Endothelial cell of umbilical vein (primary cell): Measurements from ENCODE around the gene SMCO4. TPM values are rescaled to one million over a fixed set of nuclear protein-coding genes. Genes with fewer than 3 reads are reported as not detected.

Source experiments
- BruUV-seq: library from RNA; stranded (reverse); fragments of 400-500 nt; replicated peaks from 2 replicates; lab custom pipeline; 2021; lab: Mats Ljungman, UMichigan
- CTCF ChIA-PET: fragments of 300-600, 350-600 bp; sonication (Branson Sonifier 250); formaldehyde crosslinking; loops from one replicate; lab custom pipeline; 2021; ENCODE audit warnings: antibody characterized with exemption, inconsistent platforms; lab: Charles Lee
- POLR2A ChIA-PET: fragments of 300-600, 350-600 bp; sonication (Branson Sonifier 250); formaldehyde crosslinking; loops from one replicate; lab custom pipeline; 2021; ENCODE audit warnings: antibody characterized with exemption, inconsistent platforms; lab: Charles Lee
- DNase-seq: peaks from one replicate; pipeline ENCODE4 v3.0.0-alpha.2; 2011; ENCODE audit warnings: low read depth, low spot score
- FAIRE-seq: peaks from 2 replicates; lab custom pipeline; 2011; peaks lifted over from hg19 to GRCh38; lab: Jason Lieb, UNC
- H2AFZ ChIP-seq: 2 replicates; pipeline ENCODE4 v1.6.0; 2012; ENCODE audit warnings: low read depth, low read length, control low read depth, inconsistent platforms
- H3K27ac ChIP-seq: 2 replicates; pipeline ENCODE4 v1.5.1; 2011; ENCODE audit warnings: low read depth, mild to moderate bottlenecking, control low read depth, low read length, moderate library complexity; ENCODE audit not compliant: insufficient read depth
- H3K27me3 ChIP-seq, 2 experiments: 2 replicates each; pipeline versions ENCODE4 v1.6.0 to v1.6.1; 2011; ENCODE audit warnings: low read length in 2 of 2, mixed read lengths in 1 of 2; ENCODE audit not compliant: control insufficient read depth in 2 of 2, insufficient read depth in 2 of 2
- H3K36me3 ChIP-seq, 2 experiments: 2 replicates in 1 of 2; 3 replicates in 1 of 2; pipeline ENCODE4 v1.5.1; 2011; ENCODE audit warnings: low read length in 2 of 2, mild to moderate bottlenecking in 1 of 2, moderate library complexity in 1 of 2; ENCODE audit not compliant: control insufficient read depth in 2 of 2, insufficient read depth in 2 of 2; ENCODE audit errors: extremely low read depth in 1 of 2
- H3K4me1 ChIP-seq: 3 replicates; pipeline ENCODE4 v1.5.1; 2011; ENCODE audit warnings: mild to moderate bottlenecking, low read length; ENCODE audit not compliant: control insufficient read depth, insufficient read depth; ENCODE audit errors: extremely low read depth
- H3K4me2 ChIP-seq: 2 replicates; pipeline ENCODE4 v1.6.1; 2011; ENCODE audit warnings: low read length, control low read depth, mixed read lengths; ENCODE audit not compliant: insufficient read depth
- H3K4me3 ChIP-seq, 3 experiments: fragments of 200-600 bp in 1 of 3; sonication (generic), shearing (Covaris generic) in 1 of 3; replicated peaks in 1 of 3; 2 replicates each; pipeline ENCODE4 v1.5.1; 2011 to 2016; ENCODE audit warnings: control low read depth in 3 of 3, low read length in 3 of 3, mild to moderate bottlenecking in 2 of 3, inconsistent platforms in 1 of 3, low read depth in 1 of 3, moderate library complexity in 1 of 3; ENCODE audit not compliant: insufficient read depth in 1 of 3
- H3K79me2 ChIP-seq: 2 replicates; pipeline ENCODE4 v1.6.0; 2012; ENCODE audit warnings: low read length, inconsistent platforms; ENCODE audit not compliant: control insufficient read depth, insufficient read depth
- H3K9ac ChIP-seq: replicated peaks from 2 replicates; pipeline ENCODE3; 2011; ENCODE audit warnings: low read length, control low read depth; ENCODE audit not compliant: insufficient read depth; ENCODE audit errors: extremely low read depth
- H3K9me1 ChIP-seq: replicated peaks from 3 replicates; pipeline ENCODE4 v1.6.0; 2011; ENCODE audit warnings: mild to moderate bottlenecking, low read length; ENCODE audit not compliant: control insufficient read depth, insufficient read depth; ENCODE audit errors: extremely low read depth
- H3K9me3 ChIP-seq: replicated peaks from 2 replicates; pipeline ENCODE4 v1.5.1; 2012; ENCODE audit warnings: low read length, inconsistent platforms; ENCODE audit not compliant: control insufficient read depth, insufficient read depth
- H4K20me1 ChIP-seq: replicated peaks from 2 replicates; pipeline ENCODE3; 2011; ENCODE audit warnings: mild to moderate bottlenecking, low read length; ENCODE audit not compliant: control insufficient read depth, insufficient read depth; ENCODE audit errors: extremely low read depth
- EZH2 ChIP-seq: IDR thresholded peaks from 2 replicates; pipeline ENCODE4 v1.6.1; 2012; ENCODE audit warnings: borderline replicate concordance, low read depth, mild to moderate bottlenecking, moderate library complexity, low read length, inconsistent platforms; ENCODE audit not compliant: severe bottlenecking
- FOS ChIP-seq: IDR thresholded peaks from 2 replicates; pipeline ENCODE4 v1.6.1; 2011; ENCODE audit warnings: mild to moderate bottlenecking, low read length, moderate library complexity, borderline replicate concordance; ENCODE audit not compliant: insufficient read depth
- GATA2 ChIP-seq: IDR thresholded peaks from 2 replicates; pipeline ENCODE4 v1.7.0; 2011; ENCODE audit warnings: low read depth, mild to moderate bottlenecking, moderate library complexity, mixed read lengths, low read length; ENCODE audit not compliant: insufficient read length, insufficient read depth
- JUN ChIP-seq: IDR thresholded peaks from 2 replicates; pipeline ENCODE4 v1.6.1; 2011; ENCODE audit warnings: borderline replicate concordance, low read depth; ENCODE audit not compliant: insufficient read length, insufficient read depth
- MYC ChIP-seq: IDR thresholded peaks from one replicate; pipeline ENCODE4 v1.6.1; 2011; ENCODE audit warnings: mild to moderate bottlenecking, low read depth, low read length
- POLR2A ChIP-seq: IDR thresholded peaks from 2 replicates; pipeline ENCODE4 v1.6.1; 2012; ENCODE audit warnings: low read depth, mild to moderate bottlenecking, control low read depth, low read length
- POLR2AphosphoS5 ChIP-seq: IDR thresholded peaks from 2 replicates; pipeline ENCODE4 v1.6.1; 2012; ENCODE audit warnings: low read depth, mild to moderate bottlenecking, control low read depth, low read length, moderate library complexity; ENCODE audit not compliant: insufficient read depth
- dilution Hi-C: fragments of 300-500 bp; cut with MboI; formaldehyde crosslinking; loops from one replicate; pipeline ENCODE4 v1.15.0; 2019; ENCODE audit warnings: low sequenced_read_pairs; ENCODE audit not compliant: extremely low pct_ligation_motif_present
- intact Hi-C: fragments of 100-400 bp; cut with micrococcal nuclease; formaldehyde crosslinking; loops from one replicate; pipeline ENCODE4 v1.10.0; 2022
- polyA plus RNA-seq, 4 experiments: library from polyadenylated mRNA; depleted of rRNA in 3 of 4; stranded (reverse) in 3 of 4; unstranded in 1 of 4; fragments of >200 nt; gene quantifications; 2 replicates each; pipeline versions ENCODE4 v1.2.1 to v1.2.3, GENCODE V29; 2011 to 2012; ENCODE audit warnings: missing spikeins in 1 of 4
- total RNA-seq: library from RNA; stranded (reverse); gene quantifications from 2 replicates; pipeline ENCODE4 v1.2.3, GENCODE V29; 2021
- TF ChIP-seq, protein P1 (sequence below): IDR thresholded peaks from 2 replicates; pipeline ENCODE4 v1.6.1; 2011; ENCODE audit not compliant: insufficient read depth, insufficient read length
- TF ChIP-seq, protein P2 (sequence below), 2 donors: IDR thresholded peaks; 1 replicate in 1 of 2; 2 replicates in 1 of 2; pipeline ENCODE4 v1.5.1; 2011; ENCODE audit warnings: low read length in 2 of 2, mild to moderate bottlenecking in 2 of 2, moderate library complexity in 2 of 2, control low read depth in 1 of 2, inconsistent platforms in 1 of 2, low read depth in 1 of 2; ENCODE audit not compliant: insufficient read depth in 1 of 2; ENCODE audit errors: extremely low read depth in 1 of 2

The SMCO4 gene
- total and polyA plus RNA-seq, 2 donors (not counting 3 experiments of a cell fraction or from before 2014, with no cell fraction given), result 14.0 to 21.3 TPM

DNA sequence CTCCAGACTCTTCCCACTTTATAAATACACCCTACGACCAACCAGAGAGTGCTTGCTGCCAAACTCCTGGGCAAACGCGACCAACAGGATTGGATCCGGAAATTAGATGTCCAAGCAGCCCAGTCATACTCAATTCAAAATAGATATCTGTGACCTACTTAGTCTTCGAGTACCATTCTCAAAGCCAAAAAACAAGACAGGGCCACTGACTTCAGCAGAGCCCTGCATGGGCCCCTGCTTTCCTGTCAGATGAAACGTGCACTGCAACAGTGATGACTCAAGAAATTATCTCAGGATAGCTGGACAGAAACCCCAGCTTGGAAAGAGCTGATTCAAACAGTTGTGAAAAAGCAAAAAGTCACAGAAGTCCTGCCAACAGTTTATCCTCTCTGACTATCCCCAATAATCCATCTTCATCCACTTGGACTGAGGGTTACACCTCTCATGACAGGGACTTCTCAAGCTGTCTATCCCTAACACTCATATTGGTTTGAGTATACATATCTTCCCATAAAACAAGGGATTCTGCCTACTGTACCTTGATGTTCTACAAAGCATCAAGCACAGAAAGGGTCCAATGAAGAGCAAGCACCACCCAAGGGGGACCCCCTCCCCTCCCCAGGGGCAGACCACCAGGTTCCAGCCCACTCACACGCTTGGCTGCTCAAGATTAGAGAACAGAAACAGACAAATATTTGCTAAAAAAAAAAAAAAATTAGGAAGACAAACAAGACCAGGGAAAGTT lies 17.4 kb downstream of the SMCO4 start:
- no peak for DNase-seq
- intact Hi-C loops (no loop called here), dilution Hi-C loops (no loop called here)
- Histone ChIP-seq H3K4me1 (peaks cover 10% of the 10 kb centered on the region), H3K36me3 (no peaks in the 10 kb centered on the region), H3K9me1 (peaks cover under 1% of the 10 kb centered on the region), H4K20me1 (no peaks in the 10 kb centered on the region), H3K4me2 (no peak overlapping the region), H3K4me3 (no peak overlapping the region), H3K79me2 (no peaks in the 10 kb centered on the region), H3K27ac (no peak overlapping the region), H3K27me3 (no peaks in the 10 kb centered on the region), H3K9ac (no peak overlapping the region), H3K9me3 (no peaks in the 10 kb centered on the region), H2AFZ (no peak overlapping the region)
- no TSS peak for BruUV-seq
- TF ChIP-seq, protein P1, sequence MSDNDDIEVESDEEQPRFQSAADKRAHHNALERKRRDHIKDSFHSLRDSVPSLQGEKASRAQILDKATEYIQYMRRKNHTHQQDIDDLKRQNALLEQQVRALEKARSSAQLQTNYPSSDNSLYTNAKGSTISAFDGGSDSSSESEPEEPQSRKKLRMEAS, result no peak
- TF ChIP-seq, protein P2, sequence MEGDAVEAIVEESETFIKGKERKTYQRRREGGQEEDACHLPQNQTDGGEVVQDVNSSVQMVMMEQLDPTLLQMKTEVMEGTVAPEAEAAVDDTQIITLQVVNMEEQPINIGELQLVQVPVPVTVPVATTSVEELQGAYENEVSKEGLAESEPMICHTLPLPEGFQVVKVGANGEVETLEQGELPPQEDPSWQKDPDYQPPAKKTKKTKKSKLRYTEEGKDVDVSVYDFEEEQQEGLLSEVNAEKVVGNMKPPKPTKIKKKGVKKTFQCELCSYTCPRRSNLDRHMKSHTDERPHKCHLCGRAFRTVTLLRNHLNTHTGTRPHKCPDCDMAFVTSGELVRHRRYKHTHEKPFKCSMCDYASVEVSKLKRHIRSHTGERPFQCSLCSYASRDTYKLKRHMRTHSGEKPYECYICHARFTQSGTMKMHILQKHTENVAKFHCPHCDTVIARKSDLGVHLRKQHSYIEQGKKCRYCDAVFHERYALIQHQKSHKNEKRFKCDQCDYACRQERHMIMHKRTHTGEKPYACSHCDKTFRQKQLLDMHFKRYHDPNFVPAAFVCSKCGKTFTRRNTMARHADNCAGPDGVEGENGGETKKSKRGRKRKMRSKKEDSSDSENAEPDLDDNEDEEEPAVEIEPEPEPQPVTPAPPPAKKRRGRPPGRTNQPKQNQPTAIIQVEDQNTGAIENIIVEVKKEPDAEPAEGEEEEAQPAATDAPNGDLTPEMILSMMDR (IDR thresholded peaks at IDR 0.05; ENCODE audit: extremely low read depth in 1 of 2, insufficient read depth in 1 of 2, low read depth in 1 of 2, low read length in 2 of 2), result no peak
- TF ChIP-seq EZH2, result no peak
- TF ChIP-seq POLR2A, result no peak
- no peak for TF ChIP-seq GATA2
- no peak for TF ChIP-seq JUN
- TF ChIP-seq MYC, result no peak
- TF ChIP-seq FOS, result no peak
- no peak for TF ChIP-seq POLR2AphosphoS5
- FAIRE-seq, result no peak
- POLR2A ChIA-PET, result no interaction called here
- CTCF ChIA-PET, result no interaction called here
